HK-2 (cell line): ENCODE data around the gene CHST2.
"Not testable (repeated sequence)": the region's sequence is repeated elsewhere in the genome, so short reads cannot be mapped to it uniquely, and the experiment has no call there.

ENCODE experiments used
- DNase-seq: peaks from one replicate; pipeline ENCODE4 v3.0.0-alpha.2; 2018; ENCODE audit not compliant: unreplicated experiment

The CHST2 gene

GRCh38 chr3:143132246-143132980 is 12.8 kb downstream of the CHST2 start:
- no peak for DNase-seq

DNA sequence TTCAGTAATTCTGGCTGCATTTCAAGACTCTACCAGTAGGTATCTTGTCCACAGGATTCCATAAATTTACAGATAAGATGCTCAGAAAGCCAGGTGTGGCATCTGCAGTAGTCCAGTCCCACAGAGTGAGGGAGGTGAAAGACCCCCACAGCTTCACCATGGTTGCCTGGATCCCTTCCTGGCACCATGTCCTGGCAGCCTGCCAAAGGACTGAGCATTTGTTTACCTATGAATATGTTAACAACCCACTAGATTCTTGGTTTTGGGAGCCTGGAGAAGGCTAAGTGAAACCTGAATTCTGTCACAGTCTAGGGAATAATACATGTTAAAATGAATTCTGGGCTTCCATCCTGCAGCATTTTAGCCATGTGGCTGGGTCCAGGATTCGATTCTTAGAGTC is 14.9 kb downstream of the CHST2 start:
- no peak for DNase-seq

- peak; percentile 56 for DNase-seq
Measured at GRCh38 chr3:143135150-143135549, 15.6 kb downstream of the CHST2 start.

GRCh38 chr3:143137435-143138036 is 18.0 kb downstream of the CHST2 start:
- no peak for DNase-seq

- DNase-seq, result no peak
Measured at GRCh38 chr3:143138953-143139352, 19.4 kb downstream of the CHST2 start.

DNA sequence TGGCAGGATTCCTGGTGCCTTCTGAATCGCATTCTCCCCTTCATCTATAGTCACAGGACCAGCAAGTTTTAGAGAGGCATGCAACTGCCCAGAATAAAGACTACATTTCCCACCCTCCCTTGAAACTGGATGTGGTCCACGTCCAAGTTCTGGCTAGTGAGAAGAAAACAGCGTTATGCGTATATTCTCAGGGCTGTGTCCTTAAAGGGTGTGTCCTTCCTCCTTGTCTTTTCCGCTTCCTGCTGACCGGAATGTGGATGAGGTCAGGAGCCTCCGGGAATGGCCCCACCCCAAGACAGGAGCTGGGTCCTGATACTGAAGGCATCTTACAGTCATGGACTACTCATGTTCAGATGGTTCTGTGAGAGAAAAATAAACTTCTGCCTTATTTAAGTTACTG is 20.2 kb downstream of the CHST2 start:
- DNase-seq, result no peak

- no peak for DNase-seq
Measured at GRCh38 chr3:143140550-143140949, 21.0 kb downstream of the CHST2 start.

- no peak for DNase-seq
Measured at GRCh38 chr3:143142354-143142753, 22.8 kb downstream of the CHST2 start.

DNA sequence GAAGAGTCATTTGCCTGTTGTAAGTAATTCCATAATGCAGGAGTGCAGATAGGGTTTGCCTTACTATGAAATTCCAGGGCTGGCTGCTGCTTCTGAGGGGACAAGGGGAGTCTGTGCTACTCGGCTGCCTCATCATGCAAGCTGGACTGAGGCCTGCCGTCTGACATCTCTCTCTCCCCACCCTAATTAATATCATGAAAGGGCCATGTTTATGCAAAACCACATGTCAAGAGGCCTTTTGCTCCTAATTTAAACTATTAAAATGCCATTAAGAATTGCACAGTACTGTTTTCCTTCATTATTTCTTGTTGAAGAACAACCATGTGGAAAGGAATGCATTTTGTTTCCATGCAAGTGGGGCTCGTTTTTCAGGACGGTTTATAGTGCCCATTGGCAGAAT is 26.3 kb downstream of the CHST2 start:
- DNase-seq, result no peak

DNA sequence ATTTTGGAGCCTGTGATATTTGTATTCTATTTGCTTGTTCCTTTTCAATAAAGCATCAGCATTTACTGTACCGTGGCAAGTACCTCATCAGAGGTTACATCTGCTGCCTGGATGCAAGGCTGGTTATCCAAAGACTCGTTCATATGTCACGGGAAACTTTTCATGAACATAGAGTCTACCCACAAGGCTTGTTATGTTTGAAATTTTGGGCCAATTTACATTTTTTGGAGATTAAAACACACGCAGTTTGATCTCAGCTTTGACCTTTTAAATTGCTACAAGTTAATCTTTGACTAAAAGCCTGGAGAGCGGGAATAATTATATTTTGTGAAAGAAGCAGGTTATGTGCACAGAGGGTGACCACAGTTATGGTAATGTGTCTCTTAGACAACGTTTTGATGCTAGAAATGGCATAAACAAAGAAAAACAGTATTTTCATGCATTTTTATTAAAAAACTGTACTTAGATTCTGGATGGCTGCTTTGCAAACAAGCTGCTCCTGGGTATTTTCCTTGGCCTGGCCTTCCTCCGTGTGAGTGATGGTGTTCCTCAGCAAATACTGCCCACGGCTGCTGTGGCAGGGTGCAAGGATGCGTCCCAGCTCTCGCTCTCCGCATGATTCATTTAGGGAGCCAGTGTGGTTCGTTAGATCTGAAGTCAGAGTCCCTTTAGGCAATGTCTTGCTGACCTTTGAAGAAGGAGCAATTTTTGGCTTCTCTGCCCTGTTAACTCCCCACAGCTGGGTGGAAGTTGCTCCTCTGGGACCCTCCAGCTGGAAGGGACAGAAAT is 27.1 kb downstream of the CHST2 start:
- DNase-seq, result no peak

DNA sequence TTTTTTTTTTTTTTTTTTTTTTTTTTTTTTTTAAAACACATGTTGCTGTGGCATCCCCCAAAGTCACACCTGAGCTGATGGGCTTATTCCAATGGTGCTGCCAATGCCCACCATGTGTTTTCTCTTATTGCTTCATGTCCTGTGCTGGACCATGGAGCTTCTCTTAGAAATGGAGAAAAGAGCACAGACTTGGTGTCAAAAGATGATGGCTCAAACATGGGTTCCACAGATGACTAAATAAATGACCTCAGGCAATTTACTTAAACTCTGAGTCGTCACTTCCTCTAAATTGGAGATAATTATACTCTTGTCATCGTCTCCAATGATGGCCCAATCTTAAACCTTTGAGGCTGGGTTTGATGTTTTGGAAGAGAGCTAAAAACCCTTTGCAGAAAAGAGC is 28.1 kb downstream of the CHST2 start:
- no peak for DNase-seq

DNA sequence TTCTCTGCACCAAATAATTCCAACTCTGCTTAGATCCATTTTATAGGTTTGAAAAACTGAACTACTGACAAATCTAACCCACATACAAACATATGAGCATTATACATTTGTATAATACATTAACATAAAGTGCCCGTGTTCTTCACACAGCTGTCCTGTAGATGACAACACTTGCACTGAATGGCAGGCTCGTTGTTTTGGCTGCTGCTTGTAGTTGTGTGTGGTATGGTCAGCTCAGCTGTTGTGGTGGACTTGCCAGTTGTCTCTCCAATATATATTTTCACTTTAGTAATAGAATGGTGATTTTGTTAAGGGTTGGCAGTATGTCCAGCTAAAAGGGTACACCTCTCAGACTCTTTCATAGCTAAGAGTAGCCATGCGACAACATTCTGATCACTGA is 30.5 kb downstream of the CHST2 start:
- no peak for DNase-seq

DNA sequence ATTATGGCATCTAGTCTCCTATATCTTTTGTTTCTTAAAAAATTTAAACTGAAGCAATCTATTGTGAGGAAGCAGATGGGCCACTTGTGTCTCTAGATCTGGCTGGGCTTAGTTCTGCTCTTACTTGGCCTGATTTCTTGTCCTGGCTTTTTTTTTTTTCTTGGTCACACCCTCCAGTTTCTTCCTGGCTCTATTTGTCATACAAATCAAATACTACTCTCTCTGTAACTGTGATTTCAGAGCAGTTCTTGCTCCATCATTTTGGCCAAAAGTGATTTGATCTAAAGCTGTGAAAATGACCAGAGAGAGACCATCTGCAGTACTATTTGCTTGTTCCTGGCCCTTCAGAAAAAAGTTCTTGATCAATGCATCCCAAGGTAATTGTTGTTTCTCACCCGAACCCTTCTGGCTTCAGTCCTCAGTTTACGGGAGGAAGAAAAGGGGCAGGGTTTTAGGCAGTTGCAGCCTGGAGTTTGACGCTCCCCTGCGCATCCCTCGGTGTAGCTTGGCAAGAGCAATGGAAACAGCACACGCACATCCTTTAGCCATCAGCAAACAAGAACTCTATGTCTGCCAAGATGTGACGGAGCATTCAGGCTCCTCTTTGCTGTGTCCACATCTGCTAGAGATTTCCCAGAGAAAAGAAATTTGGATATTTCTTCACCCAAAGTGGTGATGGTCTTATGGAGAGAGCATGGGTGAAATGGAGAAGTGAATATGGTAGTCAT is 31.6 kb downstream of the CHST2 start:
- DNase-seq, result no peak

DNA sequence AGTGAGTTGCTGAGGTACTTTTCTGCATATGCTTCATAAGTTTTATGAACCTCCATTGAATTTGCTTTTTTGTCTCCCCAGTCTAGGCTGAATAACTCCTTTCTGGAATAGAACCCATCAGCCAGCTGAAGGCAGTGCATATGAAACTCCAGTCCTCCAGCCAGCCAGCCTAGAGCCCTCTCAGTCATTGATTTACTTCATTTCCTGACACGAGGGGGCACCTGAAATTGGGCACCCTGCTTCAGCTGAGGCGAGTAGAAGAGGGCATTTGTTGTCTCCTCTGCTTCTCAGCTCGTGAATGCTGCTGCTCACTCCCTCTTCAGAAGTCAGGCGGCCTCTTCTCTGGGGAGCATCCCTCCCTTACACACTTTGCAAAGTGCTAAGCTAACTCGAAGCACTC is 32.5 kb downstream of the CHST2 start:
- no peak for DNase-seq

GRCh38 chr3:143155756-143156155 is 36.2 kb downstream of the CHST2 start:
- DNase-seq, result no peak

DNA sequence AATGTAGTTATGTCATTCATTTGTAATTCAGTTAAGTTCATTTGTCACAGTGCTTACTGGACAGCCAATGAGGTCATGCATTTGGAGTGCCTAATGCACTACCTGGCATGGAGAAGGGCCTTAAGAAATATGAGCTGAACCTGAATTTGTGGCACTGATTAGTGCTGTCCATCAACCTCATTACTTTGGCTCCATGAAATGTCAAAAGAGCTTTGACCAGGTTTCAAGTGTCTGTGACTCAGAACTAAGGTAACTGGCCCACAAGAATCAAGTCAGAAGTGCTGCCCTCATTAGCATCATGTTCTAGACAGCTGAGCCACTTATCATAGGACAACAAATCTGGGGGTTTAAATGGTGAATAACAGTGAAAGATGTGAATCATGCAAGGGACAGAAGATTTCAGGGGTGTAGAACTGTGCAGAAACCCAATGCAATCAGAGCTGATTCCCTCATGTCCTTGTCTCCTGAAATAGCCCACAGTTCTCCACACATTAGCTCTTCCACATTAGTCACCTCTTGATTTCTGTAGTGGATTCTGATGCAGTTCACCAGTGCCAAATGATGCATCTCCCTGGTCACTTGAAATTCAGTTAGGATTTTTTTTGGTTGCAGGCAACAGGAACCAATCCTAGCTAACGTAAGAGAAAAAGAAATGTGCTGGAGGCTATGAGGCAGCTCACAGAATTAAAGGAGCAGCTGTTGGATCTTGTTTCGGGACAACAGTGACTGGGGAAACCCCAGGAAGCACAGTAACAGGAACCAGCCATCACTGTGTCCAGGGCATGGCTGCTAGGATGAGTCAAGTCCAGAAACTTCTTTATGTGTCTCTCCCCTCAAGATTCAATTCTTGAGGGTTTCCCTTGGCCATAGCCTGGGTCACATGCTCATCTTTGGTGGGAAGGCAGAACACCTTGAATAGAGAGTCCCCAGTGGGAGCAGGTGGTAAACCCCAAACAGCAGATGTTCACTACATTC is 38.7 kb downstream of the CHST2 start:
- no peak for DNase-seq

DNA sequence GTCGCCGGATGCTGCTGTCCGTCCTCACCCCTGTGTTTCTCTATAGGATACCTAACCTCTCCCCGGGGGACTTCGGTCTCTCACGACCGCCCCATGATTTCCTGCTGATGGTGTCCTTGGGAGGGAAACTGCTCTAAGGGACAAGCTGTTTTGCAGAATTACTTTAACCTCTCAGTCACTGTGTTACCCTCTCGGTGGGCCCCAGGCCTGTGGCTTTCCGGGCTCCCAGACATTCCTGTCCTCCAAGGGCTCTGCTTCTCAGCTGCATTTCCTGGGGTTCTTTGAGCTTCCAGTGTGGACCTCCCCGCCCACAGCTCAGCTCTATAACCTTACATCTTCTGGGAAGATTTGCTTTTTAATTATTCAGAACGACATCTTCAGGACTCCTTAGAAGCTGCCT is 40.9 kb downstream of the CHST2 start:
- DNase-seq, result no peak

DNA sequence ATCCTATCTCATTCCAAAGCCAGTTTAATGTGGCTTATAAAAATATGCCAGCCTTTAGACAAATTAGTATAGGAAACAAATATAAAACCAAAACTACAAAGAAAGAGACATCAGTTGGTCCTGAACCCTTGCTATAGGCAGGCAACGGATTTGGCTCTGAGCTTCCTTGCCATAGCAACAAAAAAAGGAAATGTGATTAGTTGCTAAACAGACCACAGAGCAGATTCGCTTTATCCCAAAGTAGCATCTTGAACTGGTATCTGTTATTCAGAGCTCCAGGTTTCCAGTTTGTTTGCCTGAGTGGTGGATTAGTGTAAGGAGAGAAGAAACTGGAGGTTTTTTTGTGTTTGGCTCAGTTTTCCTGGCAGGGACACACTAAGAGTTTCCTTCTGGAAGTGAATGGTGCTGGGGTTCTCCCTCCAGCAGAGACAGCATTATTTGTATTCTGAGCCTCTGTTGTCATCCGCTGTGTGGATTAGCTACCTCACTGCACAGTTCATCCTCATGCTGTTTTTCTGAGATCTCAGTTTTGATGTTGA is 44.1 kb downstream of the CHST2 start:
- no peak for DNase-seq

GRCh38 chr3:143165211-143165610 is 45.6 kb downstream of the CHST2 start:
- no peak for DNase-seq

- not testable (repeated sequence) for DNase-seq
Measured at GRCh38 chr3:143165612-143166285, 46.2 kb downstream of the CHST2 start.
